Neural progenitor cell (in vitro differentiated cells): ENCODE measurements around the gene RDX. TPM values are rescaled to one million over a fixed set of nuclear protein-coding genes. Genes with fewer than 3 reads are reported as not detected.
A peak's percentile ranks its signal among the peaks of the same experiment; 100 is the strongest.

Experiments
- DNase-seq: peaks from one replicate; pipeline ENCODE4 v3.0.0-alpha.2; 2016; ENCODE audit warnings: low spot score
- H2AFZ ChIP-seq: fragments of 200-600 bp; sonication (generic); replicated peaks from 2 replicates; pipeline ENCODE4 v1.6.1; 2016; ENCODE audit warnings: antibody characterized with exemption
- H3F3A ChIP-seq: fragments of 200-600 bp; sonication (generic); 2 replicates; pipeline ENCODE4 v1.6.1; 2016; ENCODE audit warnings: antibody characterized with exemption, low read depth
- H3K27ac ChIP-seq: fragments of 200-600 bp; sonication (generic); 2 replicates; pipeline ENCODE4 v1.5.1; 2016; ENCODE audit warnings: mild to moderate bottlenecking
- H3K27me3 ChIP-seq: fragments of 200-600 bp; sonication (generic); 2 replicates; pipeline ENCODE4 v1.6.1; 2016; ENCODE audit warnings: mild to moderate bottlenecking, moderate library complexity
- H3K36me3 ChIP-seq: fragments of 200-600 bp; sonication (generic); 2 replicates; pipeline ENCODE4 v1.5.1; 2016
- H3K4me1 ChIP-seq: fragments of 200-600 bp; sonication (generic); 2 replicates; pipeline ENCODE4 v1.6.1; 2016; ENCODE audit warnings: mixed run types
- H3K4me2 ChIP-seq: fragments of 200-600 bp; sonication (generic); 2 replicates; pipeline ENCODE4 v1.6.1; 2016
- H3K4me3 ChIP-seq: fragments of 200-600 bp; sonication (generic); 2 replicates; pipeline ENCODE4 v1.5.1; 2016
- H3K79me2 ChIP-seq: fragments of 200-600 bp; sonication (generic); 2 replicates; pipeline ENCODE4 v1.6.1; 2016; ENCODE audit warnings: low read depth
- H3K9ac ChIP-seq: fragments of 200-600 bp; sonication (generic); 2 replicates; pipeline ENCODE4 v1.6.1; 2016
- H3K9me3 ChIP-seq: fragments of 200-600 bp; sonication (generic); 2 replicates; pipeline ENCODE4 v1.5.1; 2016; ENCODE audit warnings: low read depth
- H4K20me1 ChIP-seq: fragments of 200-600 bp; sonication (generic); 2 replicates; pipeline ENCODE4 v1.6.1; 2016; ENCODE audit warnings: low read depth
- H3K27ac Mint-ChIP-seq: 3 replicates; pipeline ENCODE4 v1.8.0; 2021; ENCODE audit warnings: mixed read lengths
- H3K27me3 Mint-ChIP-seq: 2 replicates; pipeline ENCODE4 v1.8.0; 2022; ENCODE audit warnings: low read depth, mild to moderate bottlenecking, inconsistent platforms, moderate library complexity, mixed read lengths; ENCODE audit not compliant: insufficient read depth
- H3K36me3 Mint-ChIP-seq: 3 replicates; pipeline ENCODE4 v1.8.0; 2021; ENCODE audit warnings: mixed read lengths
- H3K4me1 Mint-ChIP-seq: 3 replicates; pipeline ENCODE4 v1.8.0; 2021; ENCODE audit warnings: mixed read lengths
- H3K4me3 Mint-ChIP-seq: 3 replicates; pipeline ENCODE4 v1.8.0; 2021; ENCODE audit warnings: mild to moderate bottlenecking, moderate library complexity, mixed read lengths
- H3K9me3 Mint-ChIP-seq: 3 replicates; pipeline ENCODE4 v1.8.0; 2020; ENCODE audit warnings: mixed read lengths
- EZH2 ChIP-seq: fragments of 200-600 bp; sonication (generic); IDR thresholded peaks from 2 replicates; pipeline ENCODE4 v1.6.1; 2017; ENCODE audit warnings: antibody characterized with exemption, mild to moderate bottlenecking, moderate library complexity
- EZH2phosphoT487 ChIP-seq: fragments of 200-600 bp; sonication (generic); IDR thresholded peaks from 2 replicates; pipeline ENCODE4 v1.6.1; 2017; ENCODE audit warnings: antibody characterized with exemption
- total RNA-seq: library from RNA; depleted of rRNA; stranded (reverse); fragments of >200 nt; gene quantifications from 2 replicates; pipeline ENCODE4 v1.2.3, GENCODE V29; 2015; ENCODE audit warnings: low replicate concordance
- TF ChIP-seq, protein P1 (sequence below): fragments of 200-600 bp; sonication (generic); IDR thresholded peaks from 2 replicates; pipeline ENCODE4 v1.5.1; 2017; ENCODE audit warnings: antibody characterized with exemption, mild to moderate bottlenecking

The RDX gene
- total RNA-seq, 1 donor from 2014 or later, result 199 TPM

DNA sequence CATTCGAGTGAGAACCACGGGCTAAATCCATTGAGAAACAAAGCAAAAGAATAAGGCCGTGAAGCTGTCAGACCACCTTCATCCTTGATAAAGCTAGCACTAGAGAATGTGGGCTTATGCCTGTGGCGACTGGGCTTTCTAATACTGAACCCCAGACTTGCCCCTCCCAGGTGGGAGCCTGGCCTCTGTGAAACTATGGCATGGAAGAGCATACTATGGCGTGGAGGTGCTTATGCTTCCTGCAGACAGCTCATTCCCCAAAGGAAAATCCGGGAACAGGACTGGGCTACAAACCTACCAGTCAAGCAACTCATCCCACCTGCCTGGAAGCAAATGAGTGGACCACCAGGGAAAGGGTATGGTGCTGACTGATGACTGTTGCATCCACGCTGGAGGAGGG is 110.8 kb downstream of the RDX start:
- Histone ChIP-seq H3K27me3 (no peaks in the 10 kb centered on the region), H2AFZ (no peak overlapping the region), H4K20me1 (no peaks in the 10 kb centered on the region), H3K9ac (no peak overlapping the region), H3K79me2 (no peaks in the 10 kb centered on the region), H3K27ac (no peak overlapping the region), H3F3A (no peaks in the 10 kb centered on the region), H3K4me1 (peaks cover 4% of the 10 kb centered on the region), H3K9me3 (no peaks in the 10 kb centered on the region), H3K36me3 (no peaks in the 10 kb centered on the region), H3K4me2 (no peak overlapping the region), H3K4me3 (no peak overlapping the region)
- Mint-ChIP-seq H3K9me3 (no peaks in the 10 kb centered on the region), H3K4me1 (peaks cover 23% of the 10 kb centered on the region), H3K36me3 (no peaks in the 10 kb centered on the region), H3K27me3 (peaks cover 3% of the 10 kb centered on the region), H3K4me3 (no peak overlapping the region), H3K27ac (no peak overlapping the region)
- no peak for DNase-seq
- no peak for TF ChIP-seq EZH2
- TF ChIP-seq, protein P1, sequence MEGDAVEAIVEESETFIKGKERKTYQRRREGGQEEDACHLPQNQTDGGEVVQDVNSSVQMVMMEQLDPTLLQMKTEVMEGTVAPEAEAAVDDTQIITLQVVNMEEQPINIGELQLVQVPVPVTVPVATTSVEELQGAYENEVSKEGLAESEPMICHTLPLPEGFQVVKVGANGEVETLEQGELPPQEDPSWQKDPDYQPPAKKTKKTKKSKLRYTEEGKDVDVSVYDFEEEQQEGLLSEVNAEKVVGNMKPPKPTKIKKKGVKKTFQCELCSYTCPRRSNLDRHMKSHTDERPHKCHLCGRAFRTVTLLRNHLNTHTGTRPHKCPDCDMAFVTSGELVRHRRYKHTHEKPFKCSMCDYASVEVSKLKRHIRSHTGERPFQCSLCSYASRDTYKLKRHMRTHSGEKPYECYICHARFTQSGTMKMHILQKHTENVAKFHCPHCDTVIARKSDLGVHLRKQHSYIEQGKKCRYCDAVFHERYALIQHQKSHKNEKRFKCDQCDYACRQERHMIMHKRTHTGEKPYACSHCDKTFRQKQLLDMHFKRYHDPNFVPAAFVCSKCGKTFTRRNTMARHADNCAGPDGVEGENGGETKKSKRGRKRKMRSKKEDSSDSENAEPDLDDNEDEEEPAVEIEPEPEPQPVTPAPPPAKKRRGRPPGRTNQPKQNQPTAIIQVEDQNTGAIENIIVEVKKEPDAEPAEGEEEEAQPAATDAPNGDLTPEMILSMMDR, result no peak
- TF ChIP-seq EZH2phosphoT487, result no peak

DNA sequence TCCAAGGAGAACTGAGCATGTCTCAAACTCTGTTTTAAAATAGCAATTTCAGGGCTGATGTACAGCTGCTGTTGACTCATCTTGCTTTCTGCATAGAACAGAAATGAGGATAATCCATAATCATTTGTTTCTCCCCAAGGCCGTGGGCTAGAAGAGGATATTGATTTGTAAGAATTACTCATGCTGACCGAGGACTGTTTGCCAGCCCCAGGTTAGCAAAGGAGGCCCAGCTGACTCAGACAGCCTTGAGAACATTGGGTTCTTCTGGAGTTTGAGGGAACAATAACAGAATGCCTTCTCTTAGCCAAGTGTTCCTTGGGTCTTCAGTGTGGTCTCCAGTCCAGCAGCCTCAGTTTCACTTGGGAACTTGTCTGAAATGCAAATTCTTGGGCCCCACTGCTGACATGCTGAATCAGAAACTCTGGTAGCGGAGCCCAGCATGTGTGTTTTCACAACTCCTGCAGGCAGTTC is 111.3 kb downstream of the RDX start:
- H3K9me3 Mint-ChIP-seq, result no peaks in the 10 kb centered on the region
- H3K79me2 ChIP-seq, result no peaks in the 10 kb centered on the region
- H3K4me3 Mint-ChIP-seq, result no peak overlapping the region
- H3K36me3 Mint-ChIP-seq, result no peaks in the 10 kb centered on the region
- H2AFZ ChIP-seq, result no peak overlapping the region
- no peak overlapping the region for H3K27ac ChIP-seq
- no peaks in the 10 kb centered on the region for H4K20me1 ChIP-seq
- no peak overlapping the region for H3K4me2 ChIP-seq
- TF ChIP-seq, protein P1, result no peak
- TF ChIP-seq EZH2phosphoT487, result no peak
- no peak for TF ChIP-seq EZH2
- peaks cover 23% of the 10 kb centered on the region for H3K4me1 Mint-ChIP-seq
- H3K27ac Mint-ChIP-seq, result peak overlapping the region; percentile 3
- H3F3A ChIP-seq, result no peaks in the 10 kb centered on the region
- no peak for DNase-seq
- H3K4me1 ChIP-seq, result peaks cover 4% of the 10 kb centered on the region
- peaks cover 4% of the 10 kb centered on the region for H3K27me3 Mint-ChIP-seq
- H3K27me3 ChIP-seq, result no peaks in the 10 kb centered on the region
- no peaks in the 10 kb centered on the region for H3K9me3 ChIP-seq
- no peaks in the 10 kb centered on the region for H3K36me3 ChIP-seq
- H3K9ac ChIP-seq, result no peak overlapping the region
- H3K4me3 ChIP-seq, result no peak overlapping the region

DNA sequence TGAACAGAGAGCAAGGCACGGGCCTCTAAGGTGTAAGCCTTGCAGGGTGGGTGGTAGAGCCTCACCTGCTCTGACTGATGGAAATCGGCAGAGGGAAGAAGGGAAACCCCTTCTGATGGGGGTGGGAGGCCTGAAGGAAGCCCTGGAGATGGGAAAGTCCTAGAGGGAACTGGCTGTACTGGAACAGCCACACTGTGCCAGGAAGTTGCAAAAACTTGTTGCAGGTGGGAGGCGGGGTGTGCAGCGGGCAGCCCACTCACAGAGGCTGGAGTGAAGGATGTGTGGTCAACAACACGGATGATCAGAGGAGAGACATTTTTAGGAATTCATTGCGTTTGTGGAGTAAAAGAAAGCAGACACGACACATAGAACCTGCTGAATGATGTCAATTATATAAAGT is 112.0 kb downstream of the RDX start:
- Histone ChIP-seq H3K4me1 (peaks cover 4% of the 10 kb centered on the region), H3K27me3 (no peaks in the 10 kb centered on the region), H3K4me3 (no peak overlapping the region), H4K20me1 (no peaks in the 10 kb centered on the region), H3K36me3 (no peaks in the 10 kb centered on the region), H3K27ac (no peak overlapping the region), H3K9me3 (no peaks in the 10 kb centered on the region), H3K9ac (no peak overlapping the region), H3F3A (no peaks in the 10 kb centered on the region), H3K79me2 (no peaks in the 10 kb centered on the region), H3K4me2 (no peak overlapping the region), H2AFZ (no peak overlapping the region)
- H3K27me3 Mint-ChIP-seq, result peaks cover 4% of the 10 kb centered on the region
- no peak overlapping the region for H3K4me3 Mint-ChIP-seq
- peak overlapping the region; percentile 3 for H3K27ac Mint-ChIP-seq
- no peak for DNase-seq
- no peaks in the 10 kb centered on the region for H3K36me3 Mint-ChIP-seq
- H3K9me3 Mint-ChIP-seq, result no peaks in the 10 kb centered on the region
- TF ChIP-seq EZH2phosphoT487, result no peak
- TF ChIP-seq, protein P1, result no peak
- TF ChIP-seq EZH2, result no peak
- peaks cover 23% of the 10 kb centered on the region for H3K4me1 Mint-ChIP-seq
